Measurements from ENCODE around the gene PARD3.

- TF ChIP-seq CTCF (conservative IDR thresholded peaks at IDR 0.05 in 1 of 2, IDR thresholded peaks at IDR 0.05 in 1 of 2; ENCODE audit: low read depth in 1 of 2, low read length in 2 of 2): no peak
- TF ChIP-seq EZH2 (IDR thresholded peaks at IDR 0.05; ENCODE audit: low read length, missing control alignments): no peak
Measured at GRCh38 chr10:34768261-34768971, 46.7 kb downstream of the PARD3 start.

All from fibroblast of lung (primary cell).